Fibroblast of peridontal ligament (primary cell): ENCODE results near the gene FUT3.

Experiments
- DNase-seq: peaks from one replicate; pipeline ENCODE4 v3.0.0-alpha.2; 2010; ENCODE audit errors: extremely low read depth

The FUT3 gene

GRCh38 chr19:5824751-5825150 lies 26.5 kb downstream of the FUT3 start:
- no peak for DNase-seq

GRCh38 chr19:5823579-5824281 lies 27.5 kb downstream of the FUT3 start:
- no peak for DNase-seq

GRCh38 chr19:5822181-5822844 lies 28.9 kb downstream of the FUT3 start:
- DNase-seq: no peak

GRCh38 chr19:5821521-5822180 lies 29.6 kb downstream of the FUT3 start:
- no peak for DNase-seq

GRCh38 chr19:5820785-5821184 lies 30.5 kb downstream of the FUT3 start:
- no peak for DNase-seq

GRCh38 chr19:5818594-5818993 lies 32.7 kb downstream of the FUT3 start:
- DNase-seq: no peak

- DNase-seq: no peak
These were observed 34.0 kb downstream of the FUT3 start for GRCh38 chr19:5817218-5817617.

- DNase-seq: no peak
These were observed 36.4 kb downstream of the FUT3 start for GRCh38 chr19:5814852-5815246.

- DNase-seq: no peak
These were observed 37.0 kb downstream of the FUT3 start for GRCh38 chr19:5814123-5814851.

- no peak for DNase-seq
These were observed 40.1 kb downstream of the FUT3 start for GRCh38 chr19:5811117-5811516.

GRCh38 chr19:5809469-5809868 lies 41.8 kb downstream of the FUT3 start:
- DNase-seq: no peak

- no peak for DNase-seq
These were observed 42.2 kb downstream of the FUT3 start for GRCh38 chr19:5809053-5809452.

GRCh38 chr19:5808120-5808816 lies 43.0 kb downstream of the FUT3 start:
- DNase-seq: no peak

- no peak for DNase-seq
These were observed 44.3 kb downstream of the FUT3 start for GRCh38 chr19:5806905-5807304.

- DNase-seq: no peak
These were observed 45.1 kb downstream of the FUT3 start for GRCh38 chr19:5806133-5806489.

GRCh38 chr19:5805462-5806132 lies 45.7 kb downstream of the FUT3 start:
- peak; percentile 21 for DNase-seq

GRCh38 chr19:5804516-5805461 lies 46.5 kb downstream of the FUT3 start, which contains the start of gene NRTN:
TSS of gene NRTN (plus strand) at chr19:5805067. CDS start at chr19:5824166, 19,099 bp downstream.
- no peak for DNase-seq

GRCh38 chr19:5803752-5804515 lies 47.3 kb downstream of the FUT3 start:
- peak; percentile 66 for DNase-seq

GRCh38 chr19:5803441-5803751 lies 47.9 kb downstream of the FUT3 start:
- DNase-seq: no peak
